HG03469 (cell line): ENCODE data around the gene ERAP2.
A peak's percentile ranks its signal among the peaks of the same experiment; 100 is the strongest.
"Not testable (repeated sequence)": the region's sequence is repeated elsewhere in the genome, so short reads cannot be mapped to it uniquely, and the experiment has no call there.

Experiments
- ATAC-seq: cut with Tn5 transposase; IDR thresholded peaks from one replicate; pipeline ENCODE4 v1.9.1; 2021; ENCODE audit warnings: mild to moderate bottlenecking, moderate library complexity, moderate number of reproducible peaks; ENCODE audit not compliant: unreplicated experiment

ERAP2 gene

GRCh38 chr5:96876292-96876850 lies at the start of gene ERAP2:
Gene ERAP2 (plus strand): TSS chr5:96876500. CDS start chr5:96879686, 3,186 bp downstream.
- peak; percentile 53 for ATAC-seq

DNA sequence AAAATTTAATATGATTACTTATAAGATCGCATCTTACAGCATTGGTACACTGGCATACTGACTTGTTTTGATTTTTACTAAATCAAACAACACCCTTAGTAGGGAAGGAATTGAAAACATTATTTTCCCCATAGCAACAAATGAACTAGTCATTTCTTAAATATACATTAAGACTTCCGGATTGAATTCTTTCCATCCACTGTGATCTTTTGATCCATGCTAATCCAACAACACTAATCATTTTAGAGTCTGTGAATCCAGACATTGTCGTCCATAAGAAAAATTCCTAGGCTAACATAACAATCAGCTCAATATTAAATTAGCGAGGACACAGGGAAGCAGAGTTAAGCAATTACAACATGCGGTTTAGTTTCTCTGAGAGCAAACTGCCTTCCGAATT lies 47.0 kb upstream of the ERAP2 start:
- no peak for ATAC-seq

GRCh38 chr5:96834016-96834415 lies 42.3 kb upstream of the ERAP2 start:
- no peak for ATAC-seq

DNA sequence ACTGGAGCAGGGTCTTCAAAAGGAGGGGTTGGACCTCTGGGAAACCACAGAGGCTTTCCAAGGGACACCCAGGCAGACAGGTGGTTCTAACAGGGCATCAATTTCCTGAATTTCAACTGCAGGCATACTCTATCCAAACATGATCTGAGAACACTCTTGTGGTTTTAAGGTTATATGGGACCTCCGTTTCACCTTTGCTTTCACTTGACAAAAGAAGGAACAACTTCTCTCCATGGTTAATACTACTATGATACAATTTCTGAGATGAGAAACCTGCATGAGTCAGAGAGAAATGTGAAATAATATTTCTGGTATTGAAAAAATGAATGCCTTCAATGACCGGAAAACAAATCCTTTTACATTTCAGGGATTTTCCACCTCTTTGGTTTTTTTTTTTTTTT lies 40.5 kb upstream of the ERAP2 start:
- ATAC-seq = peak; percentile 40

DNA sequence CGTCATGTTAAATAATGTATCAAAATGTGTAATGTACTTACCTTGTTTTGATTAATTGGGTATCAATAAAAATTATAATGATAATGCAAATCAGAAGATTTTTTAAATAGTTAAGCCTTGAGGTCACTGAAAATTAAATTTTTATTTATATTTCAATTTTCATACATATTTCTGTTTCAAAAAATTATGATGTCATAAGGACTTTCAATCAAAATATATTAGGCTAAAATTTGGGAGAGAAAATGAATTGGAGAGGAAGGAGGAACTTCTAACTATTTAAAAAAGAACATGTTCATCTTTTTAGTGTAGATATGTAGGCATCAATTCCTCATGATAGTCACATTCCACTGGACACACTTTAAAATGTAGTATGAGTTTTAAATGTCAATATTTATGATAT lies 39.5 kb upstream of the ERAP2 start:
- no peak for ATAC-seq

DNA sequence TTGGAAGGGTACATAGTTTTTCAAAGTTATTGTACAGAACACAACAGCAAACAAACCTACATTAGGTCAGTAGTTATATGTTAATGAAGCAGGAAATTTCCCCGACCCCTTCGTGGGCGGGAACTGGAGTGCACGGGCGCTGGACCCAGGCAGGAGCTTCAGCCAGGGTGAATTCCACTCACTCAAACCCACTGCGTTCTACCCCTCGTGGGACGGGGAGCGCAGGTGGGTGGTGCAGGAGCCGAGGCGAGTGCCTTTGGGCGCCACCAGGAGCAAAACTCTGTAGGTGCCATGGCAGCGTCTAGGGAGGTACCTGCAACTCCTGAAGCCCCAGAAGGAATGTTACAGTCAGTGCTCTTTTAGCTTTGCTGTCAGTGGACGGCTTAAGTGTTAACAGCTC lies 39.0 kb upstream of the ERAP2 start:
- ATAC-seq = no peak

DNA sequence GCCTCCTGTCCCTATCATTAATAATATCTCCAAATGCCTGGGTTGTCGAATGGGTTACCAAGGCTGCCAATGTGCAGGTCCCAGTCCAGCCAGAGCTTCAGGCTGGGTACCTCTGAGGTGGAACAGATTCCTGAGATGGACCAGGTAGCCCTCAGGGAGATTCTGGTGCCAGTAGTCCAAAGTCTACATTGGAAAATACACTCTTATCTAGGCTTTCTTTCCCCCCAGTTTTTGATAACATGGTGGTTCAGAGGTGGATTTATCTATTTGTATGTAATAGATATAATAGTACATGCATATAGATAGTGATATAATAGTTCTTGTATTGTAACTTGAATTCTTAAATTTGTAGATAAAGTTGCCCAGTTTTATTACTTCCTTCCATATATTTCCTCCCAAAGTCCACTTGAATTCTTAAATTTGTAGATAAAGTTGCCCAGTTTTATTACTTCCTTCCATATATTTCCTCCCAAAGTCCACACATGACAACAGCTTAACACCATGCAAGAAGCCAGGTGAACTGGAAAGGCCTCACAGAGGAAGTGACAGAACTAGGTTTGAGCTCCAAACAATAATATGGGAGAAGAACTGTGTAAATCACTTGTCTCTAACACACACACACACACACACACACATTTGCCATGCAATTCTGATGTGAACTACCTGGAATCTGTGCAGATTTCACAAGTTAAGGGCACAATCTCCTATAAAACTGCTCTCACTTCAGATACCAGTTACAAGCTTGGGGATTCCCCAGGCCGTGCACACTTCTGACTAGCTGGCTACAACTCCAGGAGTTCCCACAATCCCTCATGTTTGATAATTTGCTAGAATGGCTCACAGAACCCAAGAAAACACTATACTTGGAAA lies 37.9 kb upstream of the ERAP2 start:
- ATAC-seq = no peak

DNA sequence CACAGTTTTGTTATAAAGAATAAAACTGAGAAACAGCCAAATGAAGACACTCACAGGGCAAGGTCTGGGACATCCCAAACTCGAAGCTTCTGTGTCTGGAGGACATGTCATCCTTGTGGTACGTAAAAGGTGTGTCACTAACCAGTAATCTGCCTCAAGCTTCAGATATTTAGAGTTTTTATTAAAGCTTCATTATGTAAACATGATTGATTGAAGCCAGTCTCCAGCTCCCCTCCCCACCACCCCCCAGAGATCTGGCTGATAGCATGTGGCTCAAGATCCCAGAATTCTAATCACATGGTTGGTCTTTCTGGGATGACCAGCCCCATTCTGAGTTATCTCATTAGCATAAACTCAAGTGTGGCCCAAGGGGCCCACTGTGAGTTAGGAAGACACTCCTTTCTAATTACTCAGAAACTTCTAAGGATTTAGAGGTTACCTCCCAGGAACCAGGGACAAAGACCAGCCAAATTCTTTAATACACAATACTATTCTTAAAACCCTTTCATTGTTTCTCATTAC lies 37.2 kb upstream of the ERAP2 start:
- no peak for ATAC-seq

DNA sequence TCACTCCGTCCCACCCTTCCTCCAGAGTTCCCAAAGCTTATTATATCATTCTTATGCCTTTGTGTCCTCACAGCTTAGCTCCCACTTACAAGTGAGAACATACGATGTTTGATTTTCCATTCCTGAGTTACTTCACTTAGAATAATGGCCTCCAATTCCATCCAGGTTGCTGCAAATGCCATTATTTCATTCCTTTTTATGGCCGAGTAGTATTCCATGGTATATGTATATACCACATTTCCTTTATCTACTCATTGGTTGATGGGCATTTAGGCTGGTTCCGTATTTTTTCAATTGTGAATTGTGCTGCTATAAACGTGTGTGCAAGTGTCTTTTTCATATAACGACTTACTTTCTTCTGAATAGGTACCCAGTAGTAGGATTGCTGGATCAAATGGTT lies 34.4 kb upstream of the ERAP2 start:
- not testable (repeated sequence) for ATAC-seq

DNA sequence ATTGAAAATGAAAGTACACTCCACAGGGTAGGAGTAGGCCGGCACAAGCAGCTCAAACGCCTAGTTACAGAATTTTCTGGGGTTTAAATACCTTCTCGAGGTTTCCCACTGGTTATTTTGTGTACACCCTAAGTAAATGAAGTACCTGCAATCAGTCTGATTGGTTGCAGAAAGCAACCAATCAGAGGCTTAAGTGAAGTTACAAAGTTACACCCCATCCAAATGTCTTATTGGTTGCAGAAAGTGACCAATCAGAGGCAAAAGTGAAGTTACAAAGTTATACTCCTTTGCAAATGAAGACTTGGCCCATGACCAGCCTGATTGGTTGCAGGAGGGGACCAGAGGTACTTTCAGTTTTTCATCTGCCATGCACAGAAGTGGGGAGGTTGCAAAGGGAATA lies 33.2 kb upstream of the ERAP2 start:
- ATAC-seq = no peak

GRCh38 chr5:96844481-96844990 lies 31.8 kb upstream of the ERAP2 start:
- no peak for ATAC-seq

DNA sequence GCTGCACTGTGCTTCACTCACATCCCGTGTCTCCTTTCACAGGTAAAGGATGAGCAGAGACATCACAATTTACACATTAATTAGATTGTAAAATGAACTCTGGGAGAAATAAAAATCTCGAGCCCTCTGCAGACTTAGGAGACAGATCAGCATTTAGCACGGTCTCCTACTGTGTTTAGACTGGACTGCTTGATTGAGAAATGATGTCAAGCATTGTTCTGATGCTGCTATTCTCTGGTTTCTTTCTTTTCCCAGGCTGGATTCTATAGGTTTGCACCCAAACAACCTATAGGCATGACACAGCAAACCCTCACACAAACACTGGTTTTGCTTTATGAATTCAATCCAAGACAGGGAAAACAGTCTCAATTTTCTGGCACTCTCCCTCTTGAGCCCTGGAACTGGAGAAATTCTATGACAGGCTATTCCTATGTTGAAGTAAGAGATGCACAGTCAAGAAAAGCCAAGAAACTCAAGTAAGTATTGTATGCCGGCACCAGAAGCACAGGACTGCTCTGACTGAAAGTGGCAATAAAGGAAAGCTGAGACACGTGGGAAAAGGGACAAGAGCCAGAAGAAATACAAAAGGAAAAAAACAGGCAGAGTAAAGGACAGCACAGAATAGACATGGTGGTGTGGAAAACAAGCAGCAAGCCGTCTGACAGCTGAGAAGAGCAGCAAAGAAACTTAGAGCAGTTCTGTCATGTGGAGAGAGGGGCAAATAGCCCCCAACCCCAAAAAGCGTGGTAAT lies 24.8 kb upstream of the ERAP2 start:
- no peak for ATAC-seq

- ATAC-seq = no peak
Observed at GRCh38 chr5:96852759-96853158, 23.5 kb upstream of the ERAP2 start.

- no peak for ATAC-seq
Observed at GRCh38 chr5:96854067-96854466, 22.2 kb upstream of the ERAP2 start.

- no peak for ATAC-seq
Observed at GRCh38 chr5:96855031-96855872, 21.0 kb upstream of the ERAP2 start.

GRCh38 chr5:96856371-96856770 lies 19.9 kb upstream of the ERAP2 start:
- ATAC-seq = no peak

- ATAC-seq = no peak
Observed at GRCh38 chr5:96857454-96857853, 18.8 kb upstream of the ERAP2 start.

DNA sequence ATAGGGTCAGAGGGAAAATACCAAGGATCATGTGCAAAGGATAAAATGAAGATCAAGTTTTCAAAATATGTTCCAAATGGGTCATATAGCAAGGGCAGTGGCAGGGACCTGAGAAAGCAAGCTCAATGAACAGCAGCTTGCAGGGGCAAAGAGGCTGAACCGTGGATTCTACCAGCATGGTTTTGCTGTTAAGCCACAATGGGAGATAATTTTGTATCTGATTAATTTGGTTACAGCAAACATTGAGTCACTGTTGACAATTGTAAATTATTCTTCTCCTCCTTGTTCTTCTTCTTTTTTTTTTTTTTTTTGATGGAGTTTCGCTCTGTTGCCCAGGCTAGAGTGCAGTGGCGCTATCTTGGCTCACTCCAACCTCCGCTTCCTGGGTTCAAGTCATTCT lies 18.4 kb upstream of the ERAP2 start:
- no peak for ATAC-seq

DNA sequence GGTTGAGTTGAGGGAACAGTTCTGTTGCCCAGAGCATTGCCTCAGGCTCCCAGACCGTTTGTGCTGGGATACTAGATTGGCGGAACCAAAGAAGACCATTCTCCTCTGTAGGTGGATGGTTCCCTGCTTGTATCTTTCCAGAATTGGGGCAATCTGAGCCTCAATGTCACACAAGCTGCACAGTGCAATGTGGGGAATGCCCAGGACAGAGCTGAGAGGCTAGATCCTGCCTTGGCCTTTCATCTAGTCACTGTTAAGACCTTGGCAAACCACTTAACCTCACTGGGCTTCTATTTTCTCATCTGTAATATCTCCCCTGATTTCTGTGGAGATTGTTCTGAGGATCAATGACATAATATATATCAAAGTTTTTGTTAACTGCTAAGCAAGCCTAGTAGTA lies 16.9 kb upstream of the ERAP2 start:
- no peak for ATAC-seq

GRCh38 chr5:96861076-96861475 lies 15.2 kb upstream of the ERAP2 start:
- peak; percentile 68 for ATAC-seq
